ENCODE results near the gene CDH26. TPM values are rescaled to one million over a fixed set of nuclear protein-coding genes. Genes with fewer than 3 reads are reported as not detected.

Gene CDH26
- total and polyA plus RNA-seq, 10 of the 15 experiments (the other 5 are each of a cell fraction or from before 2014, with no cell fraction given): 0.03 to 0.19 (median 0.08) TPM; not detected in 4

DNA sequence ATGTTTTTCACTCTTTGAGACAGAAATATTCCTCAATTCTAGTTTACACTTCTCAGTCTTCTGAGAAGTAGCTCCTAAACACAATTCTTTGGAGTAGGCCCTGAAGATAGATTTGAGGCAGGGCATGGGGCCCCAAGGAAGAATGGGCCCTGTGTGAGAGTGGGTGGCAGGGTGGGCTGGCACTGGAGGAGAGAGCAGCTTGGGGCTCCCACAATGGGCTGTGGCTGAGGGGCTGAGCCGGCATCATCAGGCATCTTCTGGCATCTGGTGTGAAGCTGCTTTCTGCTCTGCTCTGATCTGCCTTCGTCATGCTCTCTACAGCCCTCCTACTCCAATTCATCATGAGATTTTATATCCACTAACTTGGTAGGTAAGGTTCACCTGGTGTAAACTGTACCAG lies 88.2 kb downstream of the CDH26 start:
- CTCF ChIA-PET: no interaction called here
- BruUV-seq (replicated peaks): no TSS peak
- in situ Hi-C loops (cut with MboI): no loop called here

More for the DNA sequence above, 88.2 kb downstream of the CDH26 start:
- POLR2A ChIA-PET: no interaction called here
- 29% methylated on average over 2 of the region's 2 CpGs for WGBS (ENCODE audit: insufficient coverage, insufficient replicate concordance, low lambda C conversion rate, missing lambda C conversion rate)
- RAD21 ChIA-PET (ENCODE audit: unreplicated experiment): no interaction called here
- Histone ChIP-seq H3K9ac (ENCODE audit: control insufficient read depth, insufficient read depth, low read length) (no peak overlapping the region), H3K27ac (ENCODE audit: control insufficient read depth, insufficient read depth) (no peak overlapping the region), H2AFZ (ENCODE audit: control insufficient read depth, low read depth, low read length) (no peak overlapping the region), H3K27me3 (replicated peaks in 1 of 2; ENCODE audit: control insufficient read depth in 2 of 2, insufficient read depth in 2 of 2, low read length in 1 of 2) (no peaks in the 10 kb centered on the region), H3K4me3 (no peak overlapping the region), H3K4me1 (ENCODE audit: control insufficient read depth, insufficient read depth, low read length) (no peaks in the 10 kb centered on the region), H3K36me3 (ENCODE audit: control insufficient read depth in 2 of 2, insufficient read depth in 2 of 2, low read length in 1 of 2) (no peaks in the 10 kb centered on the region), H3K79me2 (ENCODE audit: control insufficient read depth, insufficient read depth, low read length) (no peaks in the 10 kb centered on the region), H4K20me1 (ENCODE audit: control insufficient read depth, insufficient read depth) (no peaks in the 10 kb centered on the region), H3K9me3 (replicated peaks; ENCODE audit: control insufficient read depth, insufficient read depth, low read length) (no peaks in the 10 kb centered on the region), H3K4me2 (ENCODE audit: control insufficient read depth, insufficient read depth) (no peak overlapping the region)
- SMC1A ChIA-PET (ENCODE audit: uncharacterized antibody, unreplicated experiment): no interaction called here
- no peak for ATAC-seq
- TF ChIP-seq, protein P1, sequence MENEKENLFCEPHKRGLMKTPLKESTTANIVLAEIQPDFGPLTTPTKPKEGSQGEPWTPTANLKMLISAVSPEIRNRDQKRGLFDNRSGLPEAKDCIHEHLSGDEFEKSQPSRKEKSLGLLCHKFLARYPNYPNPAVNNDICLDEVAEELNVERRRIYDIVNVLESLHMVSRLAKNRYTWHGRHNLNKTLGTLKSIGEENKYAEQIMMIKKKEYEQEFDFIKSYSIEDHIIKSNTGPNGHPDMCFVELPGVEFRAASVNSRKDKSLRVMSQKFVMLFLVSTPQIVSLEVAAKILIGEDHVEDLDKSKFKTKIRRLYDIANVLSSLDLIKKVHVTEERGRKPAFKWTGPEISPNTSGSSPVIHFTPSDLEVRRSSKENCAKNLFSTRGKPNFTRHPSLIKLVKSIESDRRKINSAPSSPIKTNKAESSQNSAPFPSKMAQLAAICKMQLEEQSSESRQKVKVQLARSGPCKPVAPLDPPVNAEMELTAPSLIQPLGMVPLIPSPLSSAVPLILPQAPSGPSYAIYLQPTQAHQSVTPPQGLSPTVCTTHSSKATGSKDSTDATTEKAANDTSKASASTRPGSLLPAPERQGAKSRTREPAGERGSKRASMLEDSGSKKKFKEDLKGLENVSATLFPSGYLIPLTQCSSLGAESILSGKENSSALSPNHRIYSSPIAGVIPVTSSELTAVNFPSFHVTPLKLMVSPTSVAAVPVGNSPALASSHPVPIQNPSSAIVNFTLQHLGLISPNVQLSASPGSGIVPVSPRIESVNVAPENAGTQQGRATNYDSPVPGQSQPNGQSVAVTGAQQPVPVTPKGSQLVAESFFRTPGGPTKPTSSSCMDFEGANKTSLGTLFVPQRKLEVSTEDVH (IDR thresholded peaks at IDR 0.05; ENCODE audit: low read depth, partially characterized antibody): no peak
- TF ChIP-seq MXI1 (IDR thresholded peaks at IDR 0.05; ENCODE audit: low read depth, low read length): no peak
- TF ChIP-seq MYB (IDR thresholded peaks at IDR 0.05; ENCODE audit: borderline replicate concordance, low read depth, low read length): no peak
- TF ChIP-seq, protein P2, sequence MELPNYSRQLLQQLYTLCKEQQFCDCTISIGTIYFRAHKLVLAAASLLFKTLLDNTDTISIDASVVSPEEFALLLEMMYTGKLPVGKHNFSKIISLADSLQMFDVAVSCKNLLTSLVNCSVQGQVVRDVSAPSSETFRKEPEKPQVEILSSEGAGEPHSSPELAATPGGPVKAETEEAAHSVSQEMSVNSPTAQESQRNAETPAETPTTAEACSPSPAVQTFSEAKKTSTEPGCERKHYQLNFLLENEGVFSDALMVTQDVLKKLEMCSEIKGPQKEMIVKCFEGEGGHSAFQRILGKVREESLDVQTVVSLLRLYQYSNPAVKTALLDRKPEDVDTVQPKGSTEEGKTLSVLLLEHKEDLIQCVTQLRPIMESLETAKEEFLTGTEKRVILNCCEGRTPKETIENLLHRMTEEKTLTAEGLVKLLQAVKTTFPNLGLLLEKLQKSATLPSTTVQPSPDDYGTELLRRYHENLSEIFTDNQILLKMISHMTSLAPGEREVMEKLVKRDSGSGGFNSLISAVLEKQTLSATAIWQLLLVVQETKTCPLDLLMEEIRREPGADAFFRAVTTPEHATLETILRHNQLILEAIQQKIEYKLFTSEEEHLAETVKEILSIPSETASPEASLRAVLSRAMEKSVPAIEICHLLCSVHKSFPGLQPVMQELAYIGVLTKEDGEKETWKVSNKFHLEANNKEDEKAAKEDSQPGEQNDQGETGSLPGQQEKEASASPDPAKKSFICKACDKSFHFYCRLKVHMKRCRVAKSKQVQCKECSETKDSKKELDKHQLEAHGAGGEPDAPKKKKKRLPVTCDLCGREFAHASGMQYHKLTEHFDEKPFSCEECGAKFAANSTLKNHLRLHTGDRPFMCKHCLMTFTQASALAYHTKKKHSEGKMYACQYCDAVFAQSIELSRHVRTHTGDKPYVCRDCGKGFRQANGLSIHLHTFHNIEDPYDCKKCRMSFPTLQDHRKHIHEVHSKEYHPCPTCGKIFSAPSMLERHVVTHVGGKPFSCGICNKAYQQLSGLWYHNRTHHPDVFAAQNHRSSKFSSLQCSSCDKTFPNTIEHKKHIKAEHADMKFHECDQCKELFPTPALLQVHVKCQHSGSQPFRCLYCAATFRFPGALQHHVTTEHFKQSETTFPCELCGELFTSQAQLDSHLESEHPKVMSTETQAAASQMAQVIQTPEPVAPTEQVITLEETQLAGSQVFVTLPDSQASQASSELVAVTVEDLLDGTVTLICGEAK (IDR thresholded peaks at IDR 0.05; ENCODE audit: borderline replicate concordance): no peak
- no peak for TF ChIP-seq BRCA1 (IDR thresholded peaks at IDR 0.05; ENCODE audit: low read depth, low read length)
- no peak for TF ChIP-seq NFXL1 (IDR thresholded peaks at IDR 0.05; ENCODE audit: borderline replicate concordance)
- no peak for TF ChIP-seq FOS (IDR thresholded peaks at IDR 0.05; ENCODE audit: borderline replicate concordance, extremely low read depth, insufficient read length)
- TF ChIP-seq MEF2A (IDR thresholded peaks at IDR 0.05; ENCODE audit: insufficient read depth, low read depth, low read length): no peak
- TF ChIP-seq, protein P3, sequence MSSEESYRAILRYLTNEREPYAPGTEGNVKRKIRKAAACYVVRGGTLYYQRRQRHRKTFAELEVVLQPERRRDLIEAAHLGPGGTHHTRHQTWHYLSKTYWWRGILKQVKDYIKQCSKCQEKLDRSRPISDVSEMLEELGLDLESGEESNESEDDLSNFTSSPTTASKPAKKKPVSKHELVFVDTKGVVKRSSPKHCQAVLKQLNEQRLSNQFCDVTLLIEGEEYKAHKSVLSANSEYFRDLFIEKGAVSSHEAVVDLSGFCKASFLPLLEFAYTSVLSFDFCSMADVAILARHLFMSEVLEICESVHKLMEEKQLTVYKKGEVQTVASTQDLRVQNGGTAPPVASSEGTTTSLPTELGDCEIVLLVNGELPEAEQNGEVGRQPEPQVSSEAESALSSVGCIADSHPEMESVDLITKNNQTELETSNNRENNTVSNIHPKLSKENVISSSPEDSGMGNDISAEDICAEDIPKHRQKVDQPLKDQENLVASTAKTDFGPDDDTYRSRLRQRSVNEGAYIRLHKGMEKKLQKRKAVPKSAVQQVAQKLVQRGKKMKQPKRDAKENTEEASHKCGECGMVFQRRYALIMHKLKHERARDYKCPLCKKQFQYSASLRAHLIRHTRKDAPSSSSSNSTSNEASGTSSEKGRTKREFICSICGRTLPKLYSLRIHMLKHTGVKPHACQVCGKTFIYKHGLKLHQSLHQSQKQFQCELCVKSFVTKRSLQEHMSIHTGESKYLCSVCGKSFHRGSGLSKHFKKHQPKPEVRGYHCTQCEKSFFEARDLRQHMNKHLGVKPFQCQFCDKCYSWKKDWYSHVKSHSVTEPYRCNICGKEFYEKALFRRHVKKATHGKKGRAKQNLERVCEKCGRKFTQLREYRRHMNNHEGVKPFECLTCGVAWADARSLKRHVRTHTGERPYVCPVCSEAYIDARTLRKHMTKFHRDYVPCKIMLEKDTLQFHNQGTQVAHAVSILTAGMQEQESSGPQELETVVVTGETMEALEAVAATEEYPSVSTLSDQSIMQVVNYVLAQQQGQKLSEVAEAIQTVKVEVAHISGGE (CRISPR knock-in tag; IDR thresholded peaks at IDR 0.05): no peak
- no peak for FAIRE-seq
- DNase-seq (ENCODE audit: low read depth, low spot score): no peak
- intact Hi-C loops (cut with micrococcal nuclease; ENCODE audit: unreplicated experiment): no loop called here
